ENCODE measurements around the gene OR2Y1. TPM values are rescaled to one million over a fixed set of nuclear protein-coding genes. Genes with fewer than 3 reads are reported as not detected.

The OR2Y1 gene
- total RNA-seq, 2 donors from 2014 or later: not detected

DNA sequence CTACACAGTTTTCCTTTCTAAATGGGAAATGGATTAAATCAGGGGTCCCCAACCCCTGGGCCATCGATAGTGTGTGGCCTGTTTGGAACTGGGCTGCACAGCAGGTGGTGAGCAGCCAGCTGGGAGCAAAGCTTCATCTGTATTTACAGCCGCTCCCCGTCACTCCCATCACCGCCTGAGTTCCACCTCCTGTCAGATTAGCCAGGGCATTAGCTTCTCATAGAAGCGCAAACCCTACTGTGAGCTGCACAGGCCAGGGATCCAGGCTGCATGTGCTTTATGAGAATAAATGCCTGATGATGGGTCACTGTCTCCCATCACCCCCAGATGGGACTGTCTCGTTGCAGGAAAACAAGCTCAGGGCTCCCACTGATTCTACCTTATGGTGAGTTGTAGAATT is 49.3 kb downstream of the OR2Y1 start:
- H3K9me3 ChIP-seq (ENCODE audit: control insufficient read depth, low read length): no peaks in the 10 kb centered on the region
- H3K27ac ChIP-seq (ENCODE audit: low read depth, low read length): no peak overlapping the region
- H3K27ac Mint-ChIP-seq: no peak overlapping the region
- H3K4me1 Mint-ChIP-seq: peaks cover 11% of the 10 kb centered on the region
- TF ChIP-seq, protein P1, sequence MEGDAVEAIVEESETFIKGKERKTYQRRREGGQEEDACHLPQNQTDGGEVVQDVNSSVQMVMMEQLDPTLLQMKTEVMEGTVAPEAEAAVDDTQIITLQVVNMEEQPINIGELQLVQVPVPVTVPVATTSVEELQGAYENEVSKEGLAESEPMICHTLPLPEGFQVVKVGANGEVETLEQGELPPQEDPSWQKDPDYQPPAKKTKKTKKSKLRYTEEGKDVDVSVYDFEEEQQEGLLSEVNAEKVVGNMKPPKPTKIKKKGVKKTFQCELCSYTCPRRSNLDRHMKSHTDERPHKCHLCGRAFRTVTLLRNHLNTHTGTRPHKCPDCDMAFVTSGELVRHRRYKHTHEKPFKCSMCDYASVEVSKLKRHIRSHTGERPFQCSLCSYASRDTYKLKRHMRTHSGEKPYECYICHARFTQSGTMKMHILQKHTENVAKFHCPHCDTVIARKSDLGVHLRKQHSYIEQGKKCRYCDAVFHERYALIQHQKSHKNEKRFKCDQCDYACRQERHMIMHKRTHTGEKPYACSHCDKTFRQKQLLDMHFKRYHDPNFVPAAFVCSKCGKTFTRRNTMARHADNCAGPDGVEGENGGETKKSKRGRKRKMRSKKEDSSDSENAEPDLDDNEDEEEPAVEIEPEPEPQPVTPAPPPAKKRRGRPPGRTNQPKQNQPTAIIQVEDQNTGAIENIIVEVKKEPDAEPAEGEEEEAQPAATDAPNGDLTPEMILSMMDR (conservative IDR thresholded peaks at IDR 0.05): no peak
- no peak for DNase-seq
- no peaks in the 10 kb centered on the region for H3K36me3 Mint-ChIP-seq (ENCODE audit: low read depth)
- no peaks in the 10 kb centered on the region for H3K4me1 ChIP-seq (ENCODE audit: control insufficient read depth, insufficient read depth, low read length)
- H3K9ac ChIP-seq (ENCODE audit: extremely low read depth, low read length, poor library complexity, severe bottlenecking): no peak overlapping the region
- no peaks in the 10 kb centered on the region for H3K9me3 Mint-ChIP-seq
- 72% methylated on average over 6 of the region's 6 CpGs; no CpG with 5 or more reads in 1 of the 2 experiments for WGBS, 2 experiments (ENCODE audit: insufficient coverage in 1 of 2, insufficient read length in 1 of 2)
- H3K36me3 ChIP-seq (ENCODE audit: control insufficient read depth, insufficient read depth, low read length): no peaks in the 10 kb centered on the region
- H3K4me3 ChIP-seq (ENCODE audit: low read length): no peak overlapping the region
- peaks cover 7% of the 10 kb centered on the region for H3K27me3 ChIP-seq (ENCODE audit: control insufficient read depth, insufficient read depth, low read length, poor library complexity, severe bottlenecking)
- H3K4me3 Mint-ChIP-seq: no peak overlapping the region
- H3K27me3 Mint-ChIP-seq (ENCODE audit: insufficient read depth): peaks cover 46% of the 10 kb centered on the region

DNA sequence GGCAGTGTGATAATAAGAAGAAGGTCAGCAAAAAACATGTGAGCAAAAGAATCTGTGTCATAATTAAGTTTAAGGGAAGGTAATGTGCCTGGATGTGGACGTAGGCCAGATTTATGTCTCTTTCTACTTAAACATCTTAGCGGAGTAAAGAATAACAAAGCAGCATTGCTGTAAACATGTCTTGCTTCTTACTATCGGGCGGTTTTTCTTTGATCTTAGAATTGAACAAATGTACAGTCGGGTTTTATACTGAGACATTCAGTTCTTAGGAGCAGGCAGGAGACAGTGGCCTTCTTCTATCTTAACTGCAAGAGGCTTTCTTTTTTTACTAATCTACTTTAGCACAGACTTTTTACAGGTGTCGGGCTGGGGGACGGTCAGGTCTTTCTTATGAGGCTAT is 50.1 kb downstream of the OR2Y1 start:
- WGBS, 2 experiments (ENCODE audit: insufficient coverage in 1 of 2, insufficient read length in 1 of 2): 80 to 90% methylated on average over 4 to 7 of the region's 7 CpGs

More for the DNA sequence above, 50.1 kb downstream of the OR2Y1 start:
- H3K9ac ChIP-seq (ENCODE audit: extremely low read depth, low read length, poor library complexity, severe bottlenecking): no peak overlapping the region
- peaks cover 11% of the 10 kb centered on the region for H3K4me1 Mint-ChIP-seq
- H3K4me3 ChIP-seq (ENCODE audit: low read length): no peak overlapping the region
- no peaks in the 10 kb centered on the region for H3K36me3 Mint-ChIP-seq (ENCODE audit: low read depth)
- no peak overlapping the region for H3K27ac ChIP-seq (ENCODE audit: low read depth, low read length)
- H3K36me3 ChIP-seq (ENCODE audit: control insufficient read depth, insufficient read depth, low read length): no peaks in the 10 kb centered on the region
- no peak for DNase-seq
- H3K27ac Mint-ChIP-seq: no peak overlapping the region
- TF ChIP-seq, protein P1 (conservative IDR thresholded peaks at IDR 0.05): no peak
- H3K4me1 ChIP-seq (ENCODE audit: control insufficient read depth, insufficient read depth, low read length): no peaks in the 10 kb centered on the region
- no peak overlapping the region for H3K4me3 Mint-ChIP-seq
- peaks cover 46% of the 10 kb centered on the region for H3K27me3 Mint-ChIP-seq (ENCODE audit: insufficient read depth)
- no peaks in the 10 kb centered on the region for H3K9me3 ChIP-seq (ENCODE audit: control insufficient read depth, low read length)
- H3K9me3 Mint-ChIP-seq: no peaks in the 10 kb centered on the region
- H3K27me3 ChIP-seq (ENCODE audit: control insufficient read depth, insufficient read depth, low read length, poor library complexity, severe bottlenecking): peaks cover 7% of the 10 kb centered on the region

Other genes starting within 250 kb of the OR2Y1 start
- gene CNOT6, start 245.7 kb downstream of the OR2Y1 start, total RNA-seq: 10 to 100 TPM; 40.4 to 42.9 TPM
- under 1 TPM in 1 of 2 donors, not detected in 1; 0.57 TPM for gene SCGB3A1, start 148.6 kb downstream of the OR2Y1 start, total RNA-seq
- gene FLT4, start 90.5 kb downstream of the OR2Y1 start, total RNA-seq: 1 to 10 TPM; 6.9 to 7.9 TPM
- gene MGAT1, start 62.7 kb upstream of the OR2Y1 start, total RNA-seq: 100 to 1,000 TPM in 1 of 2 donors, 10 to 100 TPM in 1; 76.2 to 101 TPM
- gene ZFP62, start 121.2 kb upstream of the OR2Y1 start, total RNA-seq: 10 to 100 TPM; 37.3 to 44.6 TPM
- gene BTNL8, start 159.1 kb upstream of the OR2Y1 start, total RNA-seq: not detected
- gene BTNL3, start 248.8 kb upstream of the OR2Y1 start, total RNA-seq: not detected

Data from endodermal cell (in vitro differentiated cells).